Tongue (tissue), 2 donors: ENCODE data around the gene ADAM23. TPM values are rescaled to one million over a fixed set of nuclear protein-coding genes. Genes with fewer than 3 reads are reported as not detected.

Source experiments
- DNase-seq: peaks from one replicate; pipeline ENCODE4 v3.0.0-alpha.2; 2015
- total RNA-seq: library from RNA; depleted of rRNA; stranded (reverse); fragments of >200 nt; gene quantifications from one replicate; pipeline ENCODE4 v1.2.3, GENCODE V29; 2014

Gene ADAM23
- total RNA-seq, 1 donor from 2014 or later: 21.3 TPM

DNA sequence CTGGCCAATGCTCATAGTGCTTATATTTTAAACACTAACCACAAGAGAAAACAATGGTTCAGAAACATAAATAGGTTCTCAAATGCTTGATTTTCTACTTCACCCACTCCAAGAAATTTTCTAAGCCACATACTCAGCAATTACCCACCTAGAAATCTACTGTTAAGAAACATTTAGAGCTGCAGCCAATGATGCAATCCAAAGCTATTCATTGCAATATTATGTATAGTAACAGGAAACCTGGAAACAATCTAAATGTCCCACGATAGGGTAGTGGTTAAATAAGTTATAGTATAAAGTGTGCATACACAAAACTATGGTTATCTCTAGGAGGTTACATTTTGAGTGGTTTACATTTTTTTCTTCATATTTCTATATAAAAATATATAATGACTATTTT lies 204.7 kb downstream of the ADAM23 start:
- DNase-seq: no peak

DNA sequence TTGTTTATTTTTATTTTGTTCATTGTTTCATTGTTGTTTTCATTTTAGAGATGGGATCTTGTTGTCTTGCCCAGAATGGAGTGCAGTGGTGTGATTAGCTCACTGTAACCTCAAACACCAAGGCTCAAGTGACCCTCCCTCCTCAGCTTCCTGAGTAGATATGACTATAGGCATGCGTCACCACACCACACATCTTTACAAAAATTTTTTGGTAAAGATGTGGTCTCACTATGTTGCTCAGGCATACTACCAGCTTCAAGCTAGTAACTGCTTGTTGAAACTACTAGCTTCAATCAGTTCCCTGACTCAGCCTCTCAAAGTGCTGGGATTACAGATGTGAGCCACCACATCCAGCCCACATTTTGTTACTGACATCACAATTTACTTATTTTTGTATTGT lies 213.8 kb downstream of the ADAM23 start:
- no peak for DNase-seq

DNA sequence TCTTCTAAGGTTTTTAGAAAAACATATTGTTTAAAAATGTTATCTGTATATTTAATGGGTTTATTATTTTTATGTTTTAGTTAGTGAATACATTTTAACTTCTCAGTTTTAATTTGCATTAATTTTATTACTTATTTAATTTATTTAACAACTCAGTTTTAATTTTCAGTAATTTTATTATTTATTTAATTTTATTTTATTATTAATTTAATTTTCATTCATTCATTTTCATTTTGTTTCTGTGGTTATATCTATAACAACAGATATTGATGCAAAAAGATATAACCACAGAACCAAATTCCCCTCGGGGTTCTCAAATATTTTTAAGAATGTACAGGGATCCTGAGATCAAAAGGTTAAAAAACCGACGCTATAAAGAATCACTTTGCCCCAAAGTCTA lies 221.9 kb downstream of the ADAM23 start:
- no peak for DNase-seq

Other genes starting within 250 kb of the ADAM23 start
- gene ZDBF2, start 168.9 kb upstream of the ADAM23 start, total RNA-seq: 38.6 TPM
- gene FAM237A, start 199.0 kb downstream of the ADAM23 start, total RNA-seq: not detected